Esophagus muscularis mucosa (tissue), 4 donors: ENCODE results near the gene SPCS2. TPM values are rescaled to one million over a fixed set of nuclear protein-coding genes. Genes with fewer than 3 reads are reported as not detected.

ENCODE experiments used
- DNase-seq: peaks from one replicate; pipeline ENCODE4 v3.0.0-alpha.2; 2017; ENCODE audit errors: extremely low spot score
- H3K27ac ChIP-seq, 4 donors: fragments of 200-600 bp; sonication (generic); replicated peaks in 1 of 4; 1 replicate in 3 of 4; 2 replicates in 1 of 4; pipeline ENCODE4 v1.5.1; 2016 to 2019; ENCODE audit warnings: mild to moderate bottlenecking in 1 of 4
- H3K27me3 ChIP-seq, 4 donors: fragments of 200-600 bp; sonication (generic); one replicate each; pipeline versions ENCODE4 v1.5.1 to v1.6.0; 2016 to 2019
- H3K36me3 ChIP-seq, 4 donors: fragments of 200-600 bp; sonication (generic); one replicate each; pipeline ENCODE4 v1.5.1; 2016 to 2019
- H3K4me1 ChIP-seq, 4 donors: fragments of 200-600 bp; sonication (generic); one replicate each; pipeline ENCODE4 v1.5.1; 2016 to 2019
- H3K4me3 ChIP-seq, 4 donors: fragments of 200-600 bp; sonication (generic); 1 replicate in 2 of 4; 2 replicates in 2 of 4; pipeline ENCODE4 v1.5.1; 2016 to 2019; ENCODE audit warnings: mild to moderate bottlenecking in 4 of 4, moderate library complexity in 1 of 4
- H3K9me3 ChIP-seq, 4 donors: fragments of 200-600 bp; sonication (generic); 1 replicate in 3 of 4; 2 replicates in 1 of 4; pipeline ENCODE4 v1.5.1; 2016 to 2019
- EP300 ChIP-seq: sonication (generic); formaldehyde crosslinking; IDR thresholded peaks from one replicate; pipeline ENCODE4 v1.6.1; 2017; ENCODE audit warnings: antibody characterized with exemption
- POLR2A ChIP-seq: fragments of 450-650 bp; IDR thresholded peaks from one replicate; pipeline ENCODE4 v1.6.1; 2017; ENCODE audit warnings: antibody characterized with exemption, moderate library complexity, mild to moderate bottlenecking, low read depth
- POLR2AphosphoS5 ChIP-seq, 2 donors: sonication (generic); formaldehyde crosslinking; IDR thresholded peaks; one replicate each; pipeline ENCODE4 v1.6.1; 2017; ENCODE audit warnings: antibody characterized with exemption in 2 of 2
- WGBS: methylation state at CpG from one replicate; pipeline ENCODE4 v1.1.5; 2018; 5-methylcytosine and 5-hydroxymethylcytosine counted together
- intact Hi-C: fragments of 100-400 bp; cut with DNase I; formaldehyde crosslinking; loops from one replicate; pipeline ENCODE4 v1.15.1; 2023
- small RNA-seq, 3 donors: library from RNA; depleted of rRNA; stranded (forward); fragments of <200 nt; gene quantifications; one replicate each; pipeline ENCODE3, GENCODE V24; 2016
- total RNA-seq, 4 donors: library from RNA; depleted of rRNA; stranded (reverse); fragments of >200 nt; gene quantifications; one replicate each; pipeline versions ENCODE4 v1.1.0 to v1.2.1, GENCODE V29; 2016
- TF ChIP-seq, protein P1 (sequence below), 3 experiments: fragments of 200-600 bp in 2 of 3; fragments of 450-650 bp in 1 of 3; sonication (generic) in 2 of 3; IDR thresholded peaks; one replicate each; pipeline ENCODE4 v1.5.1; 2017 to 2019; ENCODE audit warnings: antibody characterized with exemption in 3 of 3, mild to moderate bottlenecking in 2 of 3, moderate library complexity in 1 of 3

SPCS2 gene
- total RNA-seq, 4 donors from 2014 or later: 23.6 to 98.7 (median 28.6) TPM

GRCh38 chr11:75024764-75025211 lies 75.7 kb downstream of the SPCS2 start:
- peaks cover 0 to 7% (median 4%) of the 10 kb centered on the region in 4 donors for H3K4me1 ChIP-seq
- WGBS: 82% methylated on average over 1 of the region's 1 CpG
- H3K27ac ChIP-seq: no peak overlapping the region
- H3K27me3 ChIP-seq: no peaks in the 10 kb centered on the region
- DNase-seq: no peak
- no peak overlapping the region for H3K4me3 ChIP-seq
- no peak for TF ChIP-seq POLR2AphosphoS5 (IDR thresholded peaks at IDR 0.05)
- TF ChIP-seq, protein P1, sequence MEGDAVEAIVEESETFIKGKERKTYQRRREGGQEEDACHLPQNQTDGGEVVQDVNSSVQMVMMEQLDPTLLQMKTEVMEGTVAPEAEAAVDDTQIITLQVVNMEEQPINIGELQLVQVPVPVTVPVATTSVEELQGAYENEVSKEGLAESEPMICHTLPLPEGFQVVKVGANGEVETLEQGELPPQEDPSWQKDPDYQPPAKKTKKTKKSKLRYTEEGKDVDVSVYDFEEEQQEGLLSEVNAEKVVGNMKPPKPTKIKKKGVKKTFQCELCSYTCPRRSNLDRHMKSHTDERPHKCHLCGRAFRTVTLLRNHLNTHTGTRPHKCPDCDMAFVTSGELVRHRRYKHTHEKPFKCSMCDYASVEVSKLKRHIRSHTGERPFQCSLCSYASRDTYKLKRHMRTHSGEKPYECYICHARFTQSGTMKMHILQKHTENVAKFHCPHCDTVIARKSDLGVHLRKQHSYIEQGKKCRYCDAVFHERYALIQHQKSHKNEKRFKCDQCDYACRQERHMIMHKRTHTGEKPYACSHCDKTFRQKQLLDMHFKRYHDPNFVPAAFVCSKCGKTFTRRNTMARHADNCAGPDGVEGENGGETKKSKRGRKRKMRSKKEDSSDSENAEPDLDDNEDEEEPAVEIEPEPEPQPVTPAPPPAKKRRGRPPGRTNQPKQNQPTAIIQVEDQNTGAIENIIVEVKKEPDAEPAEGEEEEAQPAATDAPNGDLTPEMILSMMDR (IDR thresholded peaks at IDR 0.05): no peak
- TF ChIP-seq EP300: no peak
- TF ChIP-seq POLR2A: no peak
- H3K9me3 ChIP-seq: no peaks in the 10 kb centered on the region
- no peaks in the 10 kb centered on the region for H3K36me3 ChIP-seq
- intact Hi-C loops: no loop called here

DNA sequence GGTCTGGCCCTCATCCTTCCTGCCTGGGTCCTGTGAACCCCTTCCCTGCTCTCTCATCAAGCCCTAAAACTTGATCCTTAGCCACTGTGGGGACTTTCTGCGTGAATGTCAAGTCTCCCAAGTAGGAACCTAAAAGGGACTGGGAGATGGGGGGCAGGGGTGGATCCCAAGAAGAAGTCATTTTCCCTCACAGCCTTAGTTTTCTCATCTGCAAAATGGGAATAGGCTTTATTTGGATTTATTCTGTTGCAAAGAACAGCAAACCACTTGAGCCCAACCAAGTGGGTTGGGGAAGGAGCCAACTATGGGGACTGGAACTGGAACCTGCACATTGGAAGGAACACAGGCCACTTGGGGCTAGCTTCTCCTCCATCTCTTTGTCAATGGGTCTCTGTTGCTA lies 76.5 kb downstream of the SPCS2 start:
- Histone ChIP-seq H3K4me1 (peaks cover 0 to 7% (median 4%) of the 10 kb centered on the region in 4 donors), H3K27ac (no peak overlapping the region), H3K27me3 (no peaks in the 10 kb centered on the region), H3K9me3 (no peaks in the 10 kb centered on the region), H3K36me3 (no peaks in the 10 kb centered on the region), H3K4me3 (no peak overlapping the region)
- no peak for DNase-seq
- intact Hi-C loops: no loop called here
- WGBS: 94% methylated on average over 1 of the region's 1 CpG
- TF ChIP-seq POLR2AphosphoS5 (IDR thresholded peaks at IDR 0.05) (no peak), POLR2A (no peak), EP300 (no peak)
- TF ChIP-seq, protein P1 (IDR thresholded peaks at IDR 0.05): no peak

GRCh38 chr11:75028321-75028720 lies 79.3 kb downstream of the SPCS2 start:
- Histone ChIP-seq H3K27me3 (no peaks in the 10 kb centered on the region), H3K9me3 (no peaks in the 10 kb centered on the region), H3K36me3 (no peaks in the 10 kb centered on the region), H3K4me1 (peaks cover 0 to 4% (median 2%) of the 10 kb centered on the region in 4 donors), H3K4me3 (no peak overlapping the region), H3K27ac (no peak overlapping the region)
- TF ChIP-seq POLR2A: no peak
- intact Hi-C loops: no loop called here
- peak; percentile 64 for DNase-seq

Small RNA genes within 50 kb of the gene (small RNA-seq; reads per million reads assigned to genes)
- gene RNU6-216P: 0 reads per million in 3 donors

Other genes with a start within 250 kb of the SPCS2 start
- under 1 TPM in 2 of 4 donors, not detected in 2; 0.40 to 0.50 TPM for gene CHRDL2, start 217.8 kb upstream of the SPCS2 start, total RNA-seq
- 10 to 100 TPM; 16.2 to 26.6 (median 20.6) TPM for gene RNF169, start 200.4 kb upstream of the SPCS2 start, total RNA-seq
- gene XRRA1, start 175 bp upstream of the SPCS2 start, total RNA-seq: 10 to 100 TPM in 3 of 4 donors, 1 to 10 TPM in 1; 9.1 to 19.5 (median 11.8) TPM
- gene NEU3, start 39.7 kb downstream of the SPCS2 start, total RNA-seq: 1 to 10 TPM; 2.9 to 6.7 (median 5.7) TPM
- gene OR2AT4, start 147.6 kb downstream of the SPCS2 start, total RNA-seq: under 1 TPM in 1 of 4 donors, not detected in 3; 0.06 TPM
- gene SLCO2B1, start 201.8 kb downstream of the SPCS2 start, total RNA-seq: 10 to 100 TPM; 30.5 to 61.1 (median 33.0) TPM